NB4 (cell line): Measurements from ENCODE around the gene SLIT1.

Experiments used
- DNase-seq: peaks from one replicate; pipeline ENCODE4 v3.0.0; 2010; ENCODE audit warnings: low read depth
- H3K4me3 ChIP-seq: one replicate; pipeline ENCODE4 v1.5.1; 2011; ENCODE audit warnings: mild to moderate bottlenecking, low read depth, low read length, moderate library complexity
- MYC ChIP-seq: IDR thresholded peaks from 2 replicates; pipeline ENCODE4 v1.6.1; 2011; ENCODE audit warnings: low read depth, low read length
- POLR2A ChIP-seq: IDR thresholded peaks from 2 replicates; pipeline ENCODE4 v1.6.1; 2011; ENCODE audit warnings: mild to moderate bottlenecking; ENCODE audit not compliant: insufficient read length; ENCODE audit errors: extremely low read depth
- TF ChIP-seq, protein P1 (sequence below): IDR thresholded peaks from 2 replicates; pipeline ENCODE4 v1.6.1; 2011; ENCODE audit warnings: low read depth, low read length
- TF ChIP-seq, protein P2 (sequence below): IDR thresholded peaks from one replicate; pipeline ENCODE4 v1.5.1; 2012; ENCODE audit warnings: low read depth, low read length

The SLIT1 gene

DNA sequence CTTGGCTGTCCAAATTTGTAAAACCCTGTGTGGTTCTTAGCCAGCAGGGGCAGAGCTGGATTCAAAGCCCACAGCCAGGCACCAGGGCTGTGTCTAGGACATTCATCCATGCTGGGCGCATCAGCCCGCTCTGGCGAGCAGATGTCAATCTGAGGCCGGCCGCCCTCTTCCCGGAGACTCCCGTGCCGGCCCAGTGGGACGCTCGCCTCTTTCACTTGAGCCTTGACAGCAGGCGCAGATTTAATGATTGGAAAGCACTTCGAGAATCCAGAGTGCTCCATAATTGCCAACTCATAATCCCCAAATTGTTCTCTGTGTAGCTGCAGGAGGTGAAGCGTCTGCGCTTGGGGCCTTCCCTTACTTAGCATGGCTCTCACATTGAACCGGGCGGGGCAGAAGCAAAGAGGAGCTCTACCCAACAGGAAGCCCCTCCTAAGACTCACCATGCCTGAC is 36.7 kb downstream of the SLIT1 start:
- no peak for DNase-seq
- TF ChIP-seq MYC (no peak), POLR2A (no peak)
- TF ChIP-seq, protein P1, sequence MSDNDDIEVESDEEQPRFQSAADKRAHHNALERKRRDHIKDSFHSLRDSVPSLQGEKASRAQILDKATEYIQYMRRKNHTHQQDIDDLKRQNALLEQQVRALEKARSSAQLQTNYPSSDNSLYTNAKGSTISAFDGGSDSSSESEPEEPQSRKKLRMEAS, result no peak
- TF ChIP-seq, protein P2, sequence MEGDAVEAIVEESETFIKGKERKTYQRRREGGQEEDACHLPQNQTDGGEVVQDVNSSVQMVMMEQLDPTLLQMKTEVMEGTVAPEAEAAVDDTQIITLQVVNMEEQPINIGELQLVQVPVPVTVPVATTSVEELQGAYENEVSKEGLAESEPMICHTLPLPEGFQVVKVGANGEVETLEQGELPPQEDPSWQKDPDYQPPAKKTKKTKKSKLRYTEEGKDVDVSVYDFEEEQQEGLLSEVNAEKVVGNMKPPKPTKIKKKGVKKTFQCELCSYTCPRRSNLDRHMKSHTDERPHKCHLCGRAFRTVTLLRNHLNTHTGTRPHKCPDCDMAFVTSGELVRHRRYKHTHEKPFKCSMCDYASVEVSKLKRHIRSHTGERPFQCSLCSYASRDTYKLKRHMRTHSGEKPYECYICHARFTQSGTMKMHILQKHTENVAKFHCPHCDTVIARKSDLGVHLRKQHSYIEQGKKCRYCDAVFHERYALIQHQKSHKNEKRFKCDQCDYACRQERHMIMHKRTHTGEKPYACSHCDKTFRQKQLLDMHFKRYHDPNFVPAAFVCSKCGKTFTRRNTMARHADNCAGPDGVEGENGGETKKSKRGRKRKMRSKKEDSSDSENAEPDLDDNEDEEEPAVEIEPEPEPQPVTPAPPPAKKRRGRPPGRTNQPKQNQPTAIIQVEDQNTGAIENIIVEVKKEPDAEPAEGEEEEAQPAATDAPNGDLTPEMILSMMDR, result no peak
- no peak overlapping the region for H3K4me3 ChIP-seq

DNA sequence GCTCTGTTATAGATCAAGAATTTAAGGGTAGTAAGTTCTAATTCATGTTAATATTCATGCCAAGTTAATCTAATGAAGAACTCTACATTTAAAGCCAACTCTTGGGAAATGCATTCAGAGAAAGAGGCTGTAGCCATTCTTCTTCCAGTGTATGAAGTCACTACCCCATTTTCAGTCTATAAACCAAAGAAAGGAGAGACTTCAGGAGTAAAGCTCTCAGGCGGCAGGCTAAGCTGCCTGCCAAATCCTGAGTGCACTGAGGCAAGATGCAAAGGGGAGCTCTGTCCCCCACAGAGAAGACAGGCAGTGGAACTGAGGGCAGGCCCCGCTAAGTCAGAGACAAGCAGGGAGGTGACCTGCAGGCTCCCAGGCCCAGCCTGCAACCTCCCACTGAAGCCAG is 41.5 kb downstream of the SLIT1 start:
- no peak for DNase-seq
- H3K4me3 ChIP-seq, result no peak overlapping the region
- TF ChIP-seq POLR2A, result no peak
- TF ChIP-seq, protein P2, result no peak
- TF ChIP-seq, protein P1, result no peak
- no peak for TF ChIP-seq MYC

DNA sequence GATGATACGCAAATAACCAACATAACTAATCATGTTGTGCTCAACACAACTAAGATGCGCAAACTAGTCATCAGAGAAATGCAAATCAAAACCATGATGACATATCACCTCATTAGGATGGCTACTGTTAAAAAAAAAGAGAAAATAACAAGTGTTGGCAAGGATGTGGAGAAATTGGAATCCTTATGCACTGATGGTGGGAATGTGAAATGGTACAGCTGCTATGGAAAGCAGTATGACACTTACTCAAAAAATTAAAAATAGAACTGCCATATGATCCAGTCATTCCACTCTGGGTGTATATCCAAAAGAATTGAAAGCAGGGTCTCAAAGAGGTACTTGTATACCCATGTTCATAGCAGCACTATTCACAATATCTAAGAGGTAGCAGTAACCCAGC is 42.9 kb downstream of the SLIT1 start:
- TF ChIP-seq POLR2A, result no peak
- no peak for TF ChIP-seq MYC
- TF ChIP-seq, protein P2, result no peak
- TF ChIP-seq, protein P1, result no peak
- DNase-seq, result no peak
- H3K4me3 ChIP-seq, result no peak overlapping the region

DNA sequence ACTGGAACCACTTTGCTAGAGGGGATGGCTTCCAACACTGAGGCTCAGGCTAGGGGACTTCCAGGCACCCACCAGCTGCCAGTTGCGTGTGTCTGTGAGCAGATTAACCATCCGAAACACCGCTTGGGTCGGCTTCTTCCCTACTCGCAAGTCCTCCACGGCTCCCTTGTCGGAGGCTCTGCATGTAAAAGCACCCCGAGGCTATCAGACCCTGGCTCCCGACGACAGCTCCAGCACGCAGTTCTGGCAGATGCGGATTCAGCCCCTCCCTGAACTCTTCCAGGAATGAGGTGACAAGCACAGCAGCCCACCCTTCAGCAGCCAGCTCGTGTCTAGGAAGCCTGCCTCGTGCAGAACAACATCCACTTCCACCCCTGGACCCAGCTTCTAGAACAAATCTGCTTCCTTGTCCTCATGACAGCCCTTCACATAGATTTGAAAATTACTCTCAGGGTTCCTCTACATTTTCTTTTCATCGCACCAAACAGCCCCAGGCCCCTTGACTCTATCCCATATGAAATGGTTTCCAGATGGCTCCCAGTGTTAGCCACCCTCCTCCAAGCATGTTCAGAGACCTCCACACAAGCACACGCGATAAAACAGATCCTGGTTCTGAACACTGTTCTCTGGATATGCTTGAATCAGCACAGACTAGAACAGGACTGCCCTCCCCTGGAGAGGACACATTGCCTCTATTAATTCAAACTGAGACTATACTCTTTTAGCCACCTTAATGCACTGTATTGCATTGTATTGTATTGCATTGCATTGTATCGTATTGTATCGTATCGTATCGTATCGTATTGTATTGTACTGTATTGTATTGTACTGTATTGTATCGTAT is 44.6 kb downstream of the SLIT1 start:
- peak overlapping the region; percentile 47 for H3K4me3 ChIP-seq
- TF ChIP-seq, protein P2, result no peak
- no peak for TF ChIP-seq POLR2A
- TF ChIP-seq, protein P1, result no peak
- peak; percentile 85 for DNase-seq

DNA sequence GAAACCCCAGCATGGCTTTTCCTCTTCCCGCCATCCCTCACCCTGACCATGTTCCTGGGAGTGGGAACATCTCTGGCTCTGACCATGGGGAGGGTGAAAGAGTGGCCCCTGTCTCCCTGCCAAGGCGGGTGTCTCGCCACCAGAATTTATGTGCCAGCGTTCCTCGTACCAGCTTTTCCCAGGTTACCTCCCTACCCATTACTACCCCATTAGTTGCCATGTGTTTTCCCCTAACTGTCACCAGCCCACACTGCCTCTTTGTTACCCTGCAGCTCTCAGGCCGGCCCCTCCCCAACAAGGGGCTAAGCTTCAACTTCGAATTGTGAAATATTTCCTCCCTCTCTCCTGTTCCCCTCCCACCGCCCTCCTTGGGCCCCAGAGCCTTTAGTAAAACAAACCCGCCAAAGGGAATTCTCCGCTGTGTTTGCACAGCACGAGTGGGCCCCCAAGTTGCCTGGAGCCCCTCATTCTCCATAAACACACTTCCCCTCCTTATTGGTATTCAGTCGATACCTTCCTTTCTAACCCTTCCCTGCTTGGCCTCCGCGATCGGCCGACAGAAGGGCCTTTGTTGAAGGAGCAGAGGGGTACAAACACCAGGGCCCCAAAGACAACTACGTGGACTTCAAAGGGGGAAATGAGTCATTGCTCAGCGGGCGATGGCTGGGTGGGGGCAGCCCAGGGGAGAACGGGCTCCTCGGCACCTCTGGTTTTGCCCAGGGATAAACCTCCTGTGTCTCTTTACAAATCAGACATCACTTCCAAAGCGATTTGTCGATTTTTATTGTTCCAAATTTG is 45.5 kb downstream of the SLIT1 start:
- TF ChIP-seq, protein P1, result peak; percentile 88
- peak; percentile 82 for TF ChIP-seq MYC
- TF ChIP-seq, protein P2, result no peak
- TF ChIP-seq POLR2A, result peak; percentile 38
- H3K4me3 ChIP-seq, result peak overlapping the region; percentile 47
- DNase-seq, result peak; percentile 98
